Glutamatergic neuron (in vitro differentiated cells): ENCODE results near the gene RNF182. TPM values are rescaled to one million over a fixed set of nuclear protein-coding genes. Genes with fewer than 3 reads are reported as not detected.

ENCODE experiments used
- DNase-seq: peaks from one replicate; pipeline ENCODE4 v3.0.0; 2022
- H3K27ac Mint-ChIP-seq: one replicate; pipeline ENCODE4 v1.8.0; 2020; ENCODE audit warnings: mild to moderate bottlenecking, mixed read lengths, inconsistent platforms; ENCODE audit not compliant: unreplicated experiment
- H3K27me3 Mint-ChIP-seq: one replicate; pipeline ENCODE4 v1.8.0; 2020; ENCODE audit warnings: mild to moderate bottlenecking, moderate library complexity, mixed read lengths, inconsistent platforms; ENCODE audit not compliant: unreplicated experiment
- H3K36me3 Mint-ChIP-seq: one replicate; pipeline ENCODE4 v1.8.0; 2020; ENCODE audit warnings: mild to moderate bottlenecking, mixed read lengths, inconsistent platforms; ENCODE audit not compliant: unreplicated experiment
- H3K4me1 Mint-ChIP-seq: one replicate; pipeline ENCODE4 v1.8.0; 2020; ENCODE audit warnings: mild to moderate bottlenecking, low read depth, mixed read lengths, inconsistent platforms; ENCODE audit not compliant: unreplicated experiment
- H3K4me3 Mint-ChIP-seq: one replicate; pipeline ENCODE4 v1.8.0; 2020; ENCODE audit warnings: mild to moderate bottlenecking, mixed read lengths, inconsistent platforms; ENCODE audit not compliant: unreplicated experiment
- H3K9me3 Mint-ChIP-seq: one replicate; pipeline ENCODE4 v1.8.0; 2020; ENCODE audit warnings: mild to moderate bottlenecking, moderate library complexity, mixed read lengths, inconsistent platforms; ENCODE audit not compliant: unreplicated experiment
- CTCF ChIP-seq: fragments of 200-600 bp; sonication (generic); IDR thresholded peaks from one replicate; pipeline ENCODE4 v1.5.0; 2021; ENCODE audit not compliant: partially characterized antibody, unreplicated experiment
- total RNA-seq: library from RNA; stranded (reverse); fragmentation: NEBNext Ultra II Directional; extraction: Animal tissue kit (Norgen Biotek cat#: 25700); gene quantifications from one replicate; pipeline ENCODE4 v1.2.1, GENCODE V29; 2021; ENCODE audit not compliant: unreplicated experiment

RNF182 gene
- total RNA-seq, 1 donor from 2014 or later, result 1.8 TPM

- Mint-ChIP-seq H3K9me3 (no peaks in the 10 kb centered on the region), H3K36me3 (peaks cover 11% of the 10 kb centered on the region), H3K4me3 (no peak overlapping the region), H3K4me1 (no peaks in the 10 kb centered on the region), H3K27ac (no peak overlapping the region), H3K27me3 (peaks cover 2% of the 10 kb centered on the region)
- no peak for TF ChIP-seq CTCF
- no peak for DNase-seq
Measured at GRCh38 chr6:14021449-14021848, 96.7 kb downstream of the RNF182 start.

GRCh38 chr6:14022673-14023072, 97.9 kb downstream of the RNF182 start:
- no peak for TF ChIP-seq CTCF
- no peak overlapping the region for H3K4me3 Mint-ChIP-seq
- H3K36me3 Mint-ChIP-seq, result peaks cover 11% of the 10 kb centered on the region
- no peaks in the 10 kb centered on the region for H3K9me3 Mint-ChIP-seq
- no peak for DNase-seq
- no peak overlapping the region for H3K27ac Mint-ChIP-seq
- H3K27me3 Mint-ChIP-seq, result peaks cover 2% of the 10 kb centered on the region
- no peaks in the 10 kb centered on the region for H3K4me1 Mint-ChIP-seq

GRCh38 chr6:14023855-14024254, 99.1 kb downstream of the RNF182 start:
- no peak overlapping the region for H3K4me3 Mint-ChIP-seq
- H3K27me3 Mint-ChIP-seq, result peaks cover 2% of the 10 kb centered on the region
- no peak overlapping the region for H3K27ac Mint-ChIP-seq
- H3K4me1 Mint-ChIP-seq, result no peaks in the 10 kb centered on the region
- H3K36me3 Mint-ChIP-seq, result peaks cover 5% of the 10 kb centered on the region
- no peak for DNase-seq
- TF ChIP-seq CTCF, result no peak
- H3K9me3 Mint-ChIP-seq, result no peaks in the 10 kb centered on the region

- no peak overlapping the region for H3K27ac Mint-ChIP-seq
- DNase-seq, result no peak
- no peaks in the 10 kb centered on the region for H3K4me1 Mint-ChIP-seq
- TF ChIP-seq CTCF, result no peak
- H3K9me3 Mint-ChIP-seq, result no peaks in the 10 kb centered on the region
- H3K27me3 Mint-ChIP-seq, result peaks cover 2% of the 10 kb centered on the region
- H3K36me3 Mint-ChIP-seq, result peaks cover 4% of the 10 kb centered on the region
- no peak overlapping the region for H3K4me3 Mint-ChIP-seq
Measured at GRCh38 chr6:14025160-14025559, 100.4 kb downstream of the RNF182 start.

- H3K4me1 Mint-ChIP-seq, result no peaks in the 10 kb centered on the region
- no peak for DNase-seq
- no peak overlapping the region for H3K27ac Mint-ChIP-seq
- H3K9me3 Mint-ChIP-seq, result peaks cover 2% of the 10 kb centered on the region
- TF ChIP-seq CTCF, result no peak
- peaks cover 4% of the 10 kb centered on the region for H3K36me3 Mint-ChIP-seq
- no peak overlapping the region for H3K4me3 Mint-ChIP-seq
- peaks cover 2% of the 10 kb centered on the region for H3K27me3 Mint-ChIP-seq
Measured at GRCh38 chr6:14026831-14027539, 102.2 kb downstream of the RNF182 start.
